Urinary bladder (tissue), 2 donors: ENCODE data around the gene PYDC1. TPM values are rescaled to one million over a fixed set of nuclear protein-coding genes. Genes with fewer than 3 reads are reported as not detected.

ENCODE experiments used
- polyA plus RNA-seq: library from polyadenylated mRNA; stranded (reverse); fragments of 200-250 nt; gene quantifications from one replicate; pipeline ENCODE4 v1.2.3, GENCODE V29; 2013
- small RNA-seq: library from RNA; depleted of rRNA; stranded (forward); fragments of <200 nt; gene quantifications from one replicate; pipeline ENCODE3, GENCODE V24; 2014
- total RNA-seq: library from RNA; depleted of rRNA; stranded (reverse); fragments of >200 nt; gene quantifications from one replicate; pipeline ENCODE4 v1.2.3, GENCODE V29; 2014
- donor health status: healthy.

PYDC1 gene
- total and polyA plus RNA-seq, 2 donors: not detected

Small RNA genes within 50 kb of the gene (small RNA-seq; reads per million reads assigned to genes)
- gene NDUFA3P6: not detected

Other genes with a start within 250 kb of the PYDC1 start
- gene HSD3B7, start 231.9 kb downstream of the PYDC1 start, total RNA-seq: 11.0 TPM
- 20.3 TPM for gene HSD3B7, start 231.9 kb downstream of the PYDC1 start, polyA plus RNA-seq
- 0.74 TPM for gene STX1B, start 206.5 kb downstream of the PYDC1 start, total RNA-seq
- 0.47 TPM for gene STX1B, start 206.5 kb downstream of the PYDC1 start, polyA plus RNA-seq
- gene STX4, start 183.6 kb downstream of the PYDC1 start, total RNA-seq: 18.0 TPM
- gene STX4, start 183.6 kb downstream of the PYDC1 start, polyA plus RNA-seq: 68.2 TPM
- 4.5 TPM for gene ZNF668, start 142.9 kb downstream of the PYDC1 start, total RNA-seq
- gene ZNF668, start 142.9 kb downstream of the PYDC1 start, polyA plus RNA-seq: 10.7 TPM
- gene ZNF646, start 142.7 kb downstream of the PYDC1 start, total RNA-seq: 9.4 TPM
- gene ZNF646, start 142.7 kb downstream of the PYDC1 start, polyA plus RNA-seq: 11.5 TPM
- gene PRSS53, start 128.2 kb downstream of the PYDC1 start, total RNA-seq: 1.1 TPM
- gene PRSS53, start 128.2 kb downstream of the PYDC1 start, polyA plus RNA-seq: 4.7 TPM
- 43.8 TPM for gene VKORC1, start 122.3 kb downstream of the PYDC1 start, total RNA-seq
- 210 TPM for gene VKORC1, start 122.3 kb downstream of the PYDC1 start, polyA plus RNA-seq
- 10.4 TPM for gene BCKDK, start 108.7 kb downstream of the PYDC1 start, total RNA-seq
- 56.0 TPM for gene BCKDK, start 108.7 kb downstream of the PYDC1 start, polyA plus RNA-seq
- gene KAT8, start 99.5 kb downstream of the PYDC1 start, total RNA-seq: 41.2 TPM
- 64.5 TPM for gene KAT8, start 99.5 kb downstream of the PYDC1 start, polyA plus RNA-seq
- 1.6 TPM for gene PRSS8, start 81.4 kb downstream of the PYDC1 start, total RNA-seq
- gene PRSS8, start 81.4 kb downstream of the PYDC1 start, polyA plus RNA-seq: 1.6 TPM
- 2.0 TPM for gene PRSS36, start 67.1 kb downstream of the PYDC1 start, total RNA-seq
- 2.6 TPM for gene PRSS36, start 67.1 kb downstream of the PYDC1 start, polyA plus RNA-seq
- gene FUS, start 37.0 kb downstream of the PYDC1 start, total RNA-seq: 81.6 TPM
- 159 TPM for gene FUS, start 37.0 kb downstream of the PYDC1 start, polyA plus RNA-seq
- 21.7 TPM for gene PYCARD, start 14.4 kb downstream of the PYDC1 start, total RNA-seq
- gene PYCARD, start 14.4 kb downstream of the PYDC1 start, polyA plus RNA-seq: 34.9 TPM
- gene TRIM72, start 3.0 kb downstream of the PYDC1 start, total RNA-seq: 2.5 TPM
- gene TRIM72, start 3.0 kb downstream of the PYDC1 start, polyA plus RNA-seq: 0.05 TPM
- 6.9 TPM for gene ITGAM, start 42.8 kb upstream of the PYDC1 start, total RNA-seq
- gene ITGAM, start 42.8 kb upstream of the PYDC1 start, polyA plus RNA-seq: 6.5 TPM
- 2.2 TPM for gene ITGAX, start 138.0 kb upstream of the PYDC1 start, total RNA-seq
- gene ITGAX, start 138.0 kb upstream of the PYDC1 start, polyA plus RNA-seq: 3.3 TPM
- 0.21 TPM for gene ITGAD, start 176.2 kb upstream of the PYDC1 start, total RNA-seq
- 0.05 TPM for gene ITGAD, start 176.2 kb upstream of the PYDC1 start, polyA plus RNA-seq
- not detected for gene COX6A2, start 211.2 kb upstream of the PYDC1 start, total RNA-seq
- not detected for gene COX6A2, start 211.2 kb upstream of the PYDC1 start, polyA plus RNA-seq
- gene ZNF843, start 225.7 kb upstream of the PYDC1 start, total RNA-seq: 0.79 TPM
- gene ZNF843, start 225.7 kb upstream of the PYDC1 start, polyA plus RNA-seq: 0.76 TPM
- 5.4 TPM for gene ARMC5, start 242.4 kb upstream of the PYDC1 start, total RNA-seq
- 13.1 TPM for gene ARMC5, start 242.4 kb upstream of the PYDC1 start, polyA plus RNA-seq